GM23338 (cell line): Measurements from ENCODE around the gene QRICH1. TPM values are rescaled to one million over a fixed set of nuclear protein-coding genes. Genes with fewer than 3 reads are reported as not detected.

Experiments used
- ATAC-seq: fragments of 200-7000 bp; cut with Tn5 transposase; 3 replicates; pipeline ENCODE4 v1.9.1; 2020
- DNase-seq: peaks from one replicate; pipeline ENCODE4 v3.0.0-alpha.2; 2015; ENCODE audit warnings: low spot score
- H2AFZ ChIP-seq: fragments of 200-600 bp; sonication (generic); 2 replicates; pipeline ENCODE4 v1.8.0; 2016; ENCODE audit warnings: antibody characterized with exemption, mild to moderate bottlenecking, moderate library complexity
- H3F3A ChIP-seq: fragments of 200-600 bp; sonication (generic); replicated peaks from 2 replicates; pipeline ENCODE4 v1.8.0; 2017; ENCODE audit warnings: antibody characterized with exemption, mixed run types, low read depth
- H3K27ac ChIP-seq: fragments of 200-600 bp; sonication (generic); 2 replicates; pipeline ENCODE4 v1.6.1; 2016; ENCODE audit warnings: low read depth
- H3K27me3 ChIP-seq: fragments of 200-600 bp; sonication (generic); 2 replicates; pipeline ENCODE4 v1.8.0; 2016; ENCODE audit warnings: mild to moderate bottlenecking, mixed run types, moderate library complexity; ENCODE audit not compliant: insufficient read depth
- H3K36me3 ChIP-seq: fragments of 200-600 bp; sonication (generic); 2 replicates; pipeline ENCODE4 v1.8.0; 2016; ENCODE audit warnings: mild to moderate bottlenecking; ENCODE audit not compliant: insufficient read depth
- H3K4me1 ChIP-seq: fragments of 200-600 bp; sonication (generic); 2 replicates; pipeline ENCODE4 v1.8.0; 2016; ENCODE audit warnings: mild to moderate bottlenecking, moderate library complexity; ENCODE audit not compliant: insufficient read depth
- H3K4me2 ChIP-seq: fragments of 200-600 bp; sonication (generic); 2 replicates; pipeline ENCODE4 v1.7.1; 2017; ENCODE audit warnings: mixed run types
- H3K4me3 ChIP-seq: fragments of 200-600 bp; sonication (generic); 2 replicates; pipeline ENCODE4 v1.6.1; 2016; ENCODE audit warnings: mixed run types
- H3K79me2 ChIP-seq: fragments of 200-600 bp; sonication (generic); replicated peaks from 2 replicates; pipeline ENCODE4 v1.8.0; 2017; ENCODE audit warnings: mild to moderate bottlenecking; ENCODE audit not compliant: insufficient read depth
- H3K9me2 ChIP-seq: fragments of 200-600 bp; sonication (generic); 2 replicates; pipeline ENCODE4 v1.8.0; 2017; ENCODE audit not compliant: insufficient read depth
- H4K20me1 ChIP-seq: fragments of 200-600 bp; sonication (generic); replicated peaks from 2 replicates; pipeline ENCODE4 v1.8.0; 2017; ENCODE audit warnings: mild to moderate bottlenecking; ENCODE audit not compliant: insufficient read depth
- H3K27ac Mint-ChIP-seq: 2 replicates; pipeline ENCODE4 v1.8.0; 2020; ENCODE audit warnings: inconsistent platforms, mild to moderate bottlenecking, moderate library complexity, mixed read lengths
- H3K27me3 Mint-ChIP-seq: 3 replicates; pipeline ENCODE4 v1.8.0; 2022; ENCODE audit warnings: low read depth, mild to moderate bottlenecking, moderate library complexity, mixed read lengths, inconsistent platforms; ENCODE audit not compliant: insufficient read depth, poor library complexity
- H3K36me3 Mint-ChIP-seq: 3 replicates; pipeline ENCODE4 v1.8.0; 2021; ENCODE audit warnings: low read depth, mild to moderate bottlenecking, inconsistent platforms, moderate library complexity, mixed read lengths
- H3K4me1 Mint-ChIP-seq: 3 replicates; pipeline ENCODE4 v1.8.0; 2020; ENCODE audit warnings: mild to moderate bottlenecking, inconsistent platforms, mixed read lengths
- H3K4me3 Mint-ChIP-seq: 3 replicates; pipeline ENCODE4 v1.8.0; 2021; ENCODE audit warnings: moderate library complexity, mild to moderate bottlenecking, inconsistent platforms, mixed read lengths
- H3K9me3 Mint-ChIP-seq: 3 replicates; pipeline ENCODE4 v1.8.0; 2020; ENCODE audit warnings: moderate library complexity, mild to moderate bottlenecking, inconsistent platforms, mixed read lengths
- CREB1 ChIP-seq: fragments of 250-450 bp; sonication (Bioruptor Pico); IDR thresholded peaks from 2 replicates; pipeline ENCODE4 v1.5.0; 2020; ENCODE audit warnings: low read depth, mild to moderate bottlenecking, moderate library complexity
- CTCF ChIP-seq, 2 experiments: fragments of 200-600 bp in 1 of 2; sonication (generic) in 1 of 2; conservative IDR thresholded peaks; 2 replicates each; pipeline versions ENCODE4 v1.5.1 to v1.6.1; 2016 to 2017; ENCODE audit warnings: antibody characterized with exemption in 2 of 2, low read depth in 2 of 2, mild to moderate bottlenecking in 2 of 2, moderate library complexity in 1 of 2
- ETS1 ChIP-seq: IDR thresholded peaks from 2 replicates; pipeline ENCODE4 v1.6.1; 2016; ENCODE audit warnings: antibody characterized with exemption
- EZH2 ChIP-seq: fragments of 200-600 bp; sonication (generic); IDR thresholded peaks from one replicate; pipeline ENCODE4 v1.8.0; 2017; ENCODE audit warnings: antibody characterized with exemption, mild to moderate bottlenecking, low read depth; ENCODE audit not compliant: unreplicated experiment
- EZH2phosphoT487 ChIP-seq: fragments of 200-600 bp; sonication (generic); IDR thresholded peaks from one replicate; pipeline ENCODE4 v1.8.1; 2018; ENCODE audit warnings: antibody characterized with exemption; ENCODE audit not compliant: unreplicated experiment
- JUNB ChIP-seq: IDR thresholded peaks from one replicate; pipeline ENCODE4 v1.6.1; 2016; ENCODE audit warnings: antibody characterized with exemption; ENCODE audit not compliant: unreplicated experiment
- NANOG ChIP-seq: IDR thresholded peaks from 2 replicates; pipeline ENCODE4 v1.6.1; 2016; ENCODE audit warnings: antibody characterized with exemption, borderline replicate concordance
- POLR2AphosphoS5 ChIP-seq: IDR thresholded peaks from 2 replicates; pipeline ENCODE4 v1.6.1; 2016; ENCODE audit warnings: antibody characterized with exemption, low read depth
- REST ChIP-seq: IDR thresholded peaks from one replicate; pipeline ENCODE4 v1.6.1; 2018; ENCODE audit warnings: antibody characterized with exemption; ENCODE audit not compliant: unreplicated experiment
- STAT1 ChIP-seq: IDR thresholded peaks from one replicate; pipeline ENCODE4 v1.6.1; 2016; ENCODE audit warnings: antibody characterized with exemption; ENCODE audit not compliant: unreplicated experiment
- ZNF114 ChIP-seq: fragments of 250-450 bp; sonication (Bioruptor Pico); IDR thresholded peaks from 2 replicates; pipeline ENCODE4 v1.5.0; 2020; ENCODE audit warnings: mild to moderate bottlenecking, moderate library complexity
- ZNF331 ChIP-seq: fragments of 250-450 bp; sonication (Bioruptor Pico); IDR thresholded peaks from 2 replicates; pipeline ENCODE4 v1.5.0; 2020; ENCODE audit warnings: low read depth, mild to moderate bottlenecking, moderate library complexity
- ZNF462 ChIP-seq: fragments of 250-450 bp; sonication (Bioruptor Pico); IDR thresholded peaks from 2 replicates; pipeline ENCODE4 v1.5.0; 2020; ENCODE audit warnings: mild to moderate bottlenecking, moderate library complexity
- polyA plus RNA-seq: library from polyadenylated mRNA; unstranded; fragments of >200 nt; fragmentation: Nextera tagmentation; extraction: Ambion mirVana; gene quantifications from 2 replicates; pipeline ENCODE4 v1.2.1, GENCODE V29; 2016
- total RNA-seq: library from RNA; depleted of rRNA; stranded (reverse); fragments of >200 nt; shearing (Covaris generic); gene quantifications from 2 replicates; pipeline ENCODE4 v1.2.3, GENCODE V29; 2014

QRICH1 gene
- total and polyA plus RNA-seq, 2 experiments from 2014 or later, result 66.9 to 149 TPM

- no peaks in the 10 kb centered on the region for H3K9me2 ChIP-seq
- peaks cover 37% of the 10 kb centered on the region for H3K36me3 ChIP-seq
- no peak overlapping the region for H2AFZ ChIP-seq
- H3F3A ChIP-seq, result peaks cover 41% of the 10 kb centered on the region
- H3K36me3 Mint-ChIP-seq, result peaks cover 72% of the 10 kb centered on the region
- no peak overlapping the region; the same call in 1 of the 2 replicates for H3K27ac Mint-ChIP-seq
- H3K4me1 ChIP-seq, result peaks cover 17% of the 10 kb centered on the region; the same call in 1 of the 2 replicates
- H3K4me3 Mint-ChIP-seq, result peak overlapping the region; percentile 14; the same call in 1 of the 3 replicates
- no peaks in the 10 kb centered on the region for H3K27me3 ChIP-seq
- DNase-seq (no peak), ATAC-seq (no peak)
- no peak overlapping the region for H3K27ac ChIP-seq
- peaks cover 25% of the 10 kb centered on the region for H4K20me1 ChIP-seq
- TF ChIP-seq ZNF114 (CRISPR knock-in tag) (no peak), REST (no peak), JUNB (no peak), ZNF331 (CRISPR knock-in tag) (no peak), ETS1 (no peak), NANOG (no peak), ZNF462 (no peak), CREB1 (CRISPR knock-in tag) (no peak), POLR2AphosphoS5 (no peak; the same call in 1 of the 2 replicates), CTCF (conservative IDR thresholded peaks at IDR 0.05; ENCODE audit: low read depth in 2 of 2) (no peak), STAT1 (no peak), EZH2 (no peak), EZH2phosphoT487 (no peak)
- no peak overlapping the region for H3K4me2 ChIP-seq
- H3K4me1 Mint-ChIP-seq, result peaks cover 30% of the 10 kb centered on the region
- peaks cover 37% of the 10 kb centered on the region for H3K27me3 Mint-ChIP-seq
- no peaks in the 10 kb centered on the region; the same call in 1 of the 3 replicates for H3K9me3 Mint-ChIP-seq
- no peak overlapping the region for H3K4me3 ChIP-seq
- H3K79me2 ChIP-seq, result peaks cover 32% of the 10 kb centered on the region
Measured at GRCh38 chr3:49025005-49025792, 68.7 kb downstream of the QRICH1 start.
